H1 (cell line): ENCODE results near the gene RAPGEF5. TPM values are rescaled to one million over a fixed set of nuclear protein-coding genes. Genes with fewer than 3 reads are reported as not detected.

Source experiments
- CTCF ChIA-PET: fragments of 300-600 bp; sonication (Branson Sonifier 250); formaldehyde crosslinking; loops from one replicate; lab custom pipeline; 2021; ENCODE audit not compliant: partially characterized antibody; lab: Charles Lee
- POLR2A ChIA-PET: fragments of 300-600 bp; sonication (Branson Sonifier 250); formaldehyde crosslinking; loops from one replicate; lab custom pipeline; 2021; ENCODE audit warnings: inconsistent platforms; ENCODE audit not compliant: partially characterized antibody; lab: Charles Lee
- DNase-seq, 2 experiments: peaks; one replicate each; pipeline versions ENCODE4 v3.0.0 to v3.0.0-alpha.2; 2010 to 2022; ENCODE audit warnings: low spot score in 2 of 2, low read depth in 1 of 2, mixed read lengths in 1 of 2
- FAIRE-seq: peaks from 2 replicates; lab custom pipeline; 2011; peaks lifted over from hg19 to GRCh38; lab: Jason Lieb, UNC
- H2AFZ ChIP-seq: 2 replicates; pipeline ENCODE4 v1.8.1; 2012; ENCODE audit warnings: low read length, inconsistent platforms
- H2AK5ac ChIP-seq: 2 replicates; pipeline ENCODE4 v1.6.1; 2013; ENCODE audit warnings: low read depth, low read length
- H2BK120ac ChIP-seq: replicated peaks from 2 replicates; pipeline ENCODE3; 2013; ENCODE audit warnings: low read depth, low read length, inconsistent platforms
- H2BK12ac ChIP-seq: 2 replicates; pipeline ENCODE4 v1.6.1; 2013; ENCODE audit warnings: low read depth, low read length
- H2BK15ac ChIP-seq: 2 replicates; pipeline ENCODE4 v1.6.1; 2013; ENCODE audit warnings: low read length
- H2BK20ac ChIP-seq: 2 replicates; pipeline ENCODE4 v1.6.1; 2013; ENCODE audit warnings: low read length
- H2BK5ac ChIP-seq: 2 replicates; pipeline ENCODE4 v1.6.1; 2013; ENCODE audit warnings: low read depth, low read length
- H3K14ac ChIP-seq: 2 replicates; pipeline ENCODE4 v1.6.1; 2013; ENCODE audit warnings: inconsistent platforms; ENCODE audit not compliant: insufficient read length
- H3K18ac ChIP-seq: 2 replicates; pipeline ENCODE4 v1.6.1; 2013; ENCODE audit warnings: low read length; ENCODE audit errors: extremely low read depth
- H3K23ac ChIP-seq: 2 replicates; pipeline ENCODE4 v1.6.1; 2013; ENCODE audit warnings: inconsistent platforms; ENCODE audit not compliant: insufficient read length
- H3K23me2 ChIP-seq: 2 replicates; pipeline ENCODE4 v1.6.1; 2013; ENCODE audit warnings: low read depth, low read length
- H3K27ac ChIP-seq: 2 replicates; pipeline ENCODE4 v1.6.1; 2011; ENCODE audit warnings: low read depth, low read length, inconsistent platforms
- H3K27me3 ChIP-seq, 4 experiments: replicated peaks in 1 of 4; 1 replicate in 1 of 4; 2 replicates in 3 of 4; pipeline versions ENCODE4 v1.6.1 to v1.8.1; 2011 to 2013; ENCODE audit warnings: low read length in 3 of 4, mild to moderate bottlenecking in 3 of 4, inconsistent platforms in 2 of 4, mixed read lengths in 2 of 4, moderate library complexity in 1 of 4; ENCODE audit not compliant: control insufficient read depth in 3 of 4, insufficient read depth in 3 of 4; ENCODE audit errors: extremely low read depth in 1 of 4
- H3K36me3 ChIP-seq, 4 experiments: 2 replicates each; pipeline versions ENCODE4 v1.6.1 to v1.8.1; 2011 to 2013; ENCODE audit warnings: mild to moderate bottlenecking in 4 of 4, low read length in 3 of 4, moderate library complexity in 2 of 4, control low read depth in 1 of 4, inconsistent platforms in 1 of 4; ENCODE audit not compliant: insufficient read depth in 4 of 4, control insufficient read depth in 2 of 4
- H3K4ac ChIP-seq: replicated peaks from 2 replicates; pipeline ENCODE3; 2013; ENCODE audit warnings: low read length, low read depth, mixed read lengths, inconsistent platforms; ENCODE audit not compliant: insufficient read length
- H3K4me1 ChIP-seq, 4 experiments: replicated peaks in 1 of 4; 1 replicate in 1 of 4; 2 replicates in 3 of 4; pipeline versions ENCODE4 v1.6.1 to v1.8.1; 2011 to 2013; ENCODE audit warnings: low read length in 3 of 4, inconsistent platforms in 2 of 4, mixed read lengths in 1 of 4; ENCODE audit not compliant: insufficient read depth in 4 of 4, control insufficient read depth in 3 of 4
- H3K4me2 ChIP-seq, 2 experiments: 2 replicates each; pipeline versions ENCODE4 v1.6.1 to v1.8.1; 2011 to 2013; ENCODE audit warnings: low read depth in 2 of 2, low read length in 2 of 2, control low read depth in 1 of 2, inconsistent platforms in 1 of 2, mild to moderate bottlenecking in 1 of 2; ENCODE audit not compliant: insufficient read depth in 1 of 2
- H3K4me3 ChIP-seq, 4 experiments: fragments of 200-600, 300-600 bp in 1 of 4; sonication (generic), shearing (Covaris generic), sonication (Bioruptor Twin) in 1 of 4; 2 replicates each; pipeline versions ENCODE4 v1.5.1 to v1.8.1; 2011 to 2016; ENCODE audit warnings: low read length in 4 of 4, low read depth in 3 of 4, control low read depth in 2 of 4, inconsistent platforms in 2 of 4, mild to moderate bottlenecking in 2 of 4, mixed read lengths in 1 of 4, moderate library complexity in 1 of 4; ENCODE audit not compliant: insufficient read depth in 2 of 4; ENCODE audit errors: extremely low read depth in 1 of 4
- H3K56ac ChIP-seq: replicated peaks from 2 replicates; pipeline ENCODE3; 2013; ENCODE audit warnings: low read depth, mild to moderate bottlenecking, mixed read lengths, low read length, inconsistent platforms; ENCODE audit not compliant: insufficient read length
- H3K79me1 ChIP-seq: 2 replicates; pipeline ENCODE4 v1.6.1; 2013; ENCODE audit warnings: low read depth, low read length, control low read depth
- H3K79me2 ChIP-seq, 2 experiments: 2 replicates each; pipeline versions ENCODE4 v1.6.1 to v1.8.1; 2012 to 2013; ENCODE audit warnings: low read length in 2 of 2, mild to moderate bottlenecking in 2 of 2, inconsistent platforms in 1 of 2; ENCODE audit not compliant: insufficient read depth in 2 of 2, control insufficient read depth in 1 of 2
- H3K9ac ChIP-seq, 4 experiments: replicated peaks in 1 of 4; 1 replicate in 1 of 4; 2 replicates in 3 of 4; pipeline versions ENCODE4 v1.6.1 to v1.8.1; 2011 to 2013; ENCODE audit warnings: low read depth in 3 of 4, low read length in 3 of 4, control low read depth in 2 of 4, mild to moderate bottlenecking in 2 of 4, moderate library complexity in 2 of 4, inconsistent platforms in 1 of 4; ENCODE audit errors: extremely low read depth in 1 of 4
- H3K9me3 ChIP-seq, 2 experiments: 2 replicates each; pipeline versions ENCODE4 v1.6.1 to v1.8.1; 2012 to 2013; ENCODE audit warnings: mild to moderate bottlenecking in 2 of 2, moderate library complexity in 2 of 2, control low read depth in 1 of 2, inconsistent platforms in 1 of 2, low read depth in 1 of 2, low read length in 1 of 2, mixed read lengths in 1 of 2; ENCODE audit not compliant: insufficient read depth in 2 of 2
- H4K20me1 ChIP-seq, 2 experiments: replicated peaks in 1 of 2; 2 replicates each; pipeline versions ENCODE3 to v1.8.1; 2011 to 2013; ENCODE audit warnings: inconsistent platforms in 2 of 2, low read length in 2 of 2, mild to moderate bottlenecking in 1 of 2; ENCODE audit not compliant: insufficient read depth in 2 of 2, control insufficient read depth in 1 of 2
- H4K5ac ChIP-seq: 2 replicates; pipeline ENCODE4 v1.6.1; 2013; ENCODE audit warnings: low read length, low read depth, mixed read lengths, inconsistent platforms; ENCODE audit not compliant: insufficient read length
- H4K8ac ChIP-seq: 2 replicates; pipeline ENCODE4 v1.8.0; 2013; ENCODE audit warnings: mild to moderate bottlenecking, moderate library complexity, low read length, inconsistent platforms; ENCODE audit not compliant: insufficient read depth; ENCODE audit errors: extremely low read depth
- H4K91ac ChIP-seq: replicated peaks from 2 replicates; pipeline ENCODE3; 2013; ENCODE audit warnings: low read length, mixed read lengths, inconsistent platforms; ENCODE audit not compliant: insufficient read length
- BACH1 ChIP-seq: IDR thresholded peaks from 2 replicates; pipeline ENCODE4 v1.6.1; 2012; ENCODE audit warnings: low read length, improper control_type of control experiment
- CBX8 ChIP-seq: fragments of 300-800, 300-1000 bp; sonication (generic); IDR thresholded peaks from 2 replicates; pipeline ENCODE4 v1.7.1; 2016; ENCODE audit warnings: low read depth, low read length, borderline replicate concordance
- EP300 ChIP-seq, 2 experiments: IDR thresholded peaks; 1 replicate in 1 of 2; 2 replicates in 1 of 2; pipeline ENCODE4 v1.6.1; 2011 to 2012; ENCODE audit warnings: low read depth in 2 of 2, low read length in 2 of 2, mild to moderate bottlenecking in 2 of 2, borderline replicate concordance in 1 of 2, inconsistent platforms in 1 of 2, moderate library complexity in 1 of 2
- RAD21 ChIP-seq, 2 experiments: IDR thresholded peaks in 1 of 2; conservative IDR thresholded peaks in 1 of 2; 2 replicates each; pipeline ENCODE4 v1.6.1; 2011; ENCODE audit warnings: low read depth in 2 of 2, low read length in 2 of 2, improper control_type of control experiment in 1 of 2, inconsistent platforms in 1 of 2, mild to moderate bottlenecking in 1 of 2, moderate library complexity in 1 of 2
- SP4 ChIP-seq: IDR thresholded peaks from 2 replicates; pipeline ENCODE4 v1.6.1; 2012; ENCODE audit warnings: low read length, inconsistent platforms
- WGBS, 2 experiments: shearing (Covaris generic) in 1 of 2; methylation state at CpG; one replicate each; pipeline versions ENCODE4 v1.1.6 to v1.1.7; 2013 to 2015; ENCODE audit warnings: low lambda C conversion rate in 2 of 2, mixed read lengths in 2 of 2, inconsistent platforms in 1 of 2, low coverage in 1 of 2, missing lambda C conversion rate in 1 of 2; ENCODE audit not compliant: insufficient replicate concordance in 2 of 2, insufficient coverage in 1 of 2, insufficient read length in 1 of 2; ENCODE audit errors: extremely low coverage in 1 of 2, missing lambda C conversion rate in 1 of 2; 5-methylcytosine and 5-hydroxymethylcytosine counted together
- polyA plus RNA-seq, 7 experiments: library from polyadenylated mRNA; depleted of rRNA in 3 of 7; stranded (reverse) in 5 of 7; unstranded in 2 of 7; fragments of >200 nt in 5 of 7; fragments of 200-250 nt in 2 of 7; gene quantifications; 1 replicate in 5 of 7; 2 replicates in 1 of 7; 4 replicates in 1 of 7; pipeline versions ENCODE4 v1.2.1 to v1.2.3, GENCODE V29; 2011 to 2013; ENCODE audit warnings: missing spikeins in 2 of 7, mixed read lengths in 2 of 7
- total RNA-seq: library from RNA; stranded (reverse); fragmentation: NEBNext Ultra II Directional; extraction: Animal tissue kit (Norgen Biotek cat#: 25700); gene quantifications from 2 replicates; pipeline ENCODE4 v1.2.1, GENCODE V29; 2021

The RAPGEF5 gene
- total and polyA plus RNA-seq, 2 of the 8 experiments (the other 6 are each of a cell fraction or from before 2014, with no cell fraction given), result 4.4 to 22.9 TPM

- no peak overlapping the region for H4K5ac ChIP-seq
- no peaks in the 10 kb centered on the region for H3K79me1 ChIP-seq
- no peak for FAIRE-seq
- no peak overlapping the region for H2AK5ac ChIP-seq
- H2BK15ac ChIP-seq, result no peak overlapping the region
- no peaks in the 10 kb centered on the region for H3K27me3 ChIP-seq
- H4K20me1 ChIP-seq, result no peaks in the 10 kb centered on the region
- no peak overlapping the region for H3K23ac ChIP-seq
- no peaks in the 10 kb centered on the region for H3K23me2 ChIP-seq
- H2BK5ac ChIP-seq, result no peak overlapping the region
- H2AFZ ChIP-seq, result no peak overlapping the region
- H3K56ac ChIP-seq, result no peak overlapping the region
- H3K9me3 ChIP-seq, result peaks cover 0 to 9% of the 10 kb centered on the region in 2 experiments; a peak in 2 of 4 replicates
- H2BK20ac ChIP-seq, result no peak overlapping the region
- 81% methylated on average over 2 of the region's 2 CpGs; no CpG with 5 or more reads in 1 of the 2 experiments for WGBS, 2 experiments
- no peaks in the 10 kb centered on the region for H3K36me3 ChIP-seq
- TF ChIP-seq SP4 (no peak), BACH1 (no peak), CBX8 (no peak), RAD21 (IDR thresholded peaks at IDR 0.05 in 1 of 2, conservative IDR thresholded peaks at IDR 0.05 in 1 of 2; ENCODE audit: low read depth in 2 of 2, low read length in 2 of 2) (no peak), EP300 (IDR thresholded peaks at IDR 0.05; ENCODE audit: borderline replicate concordance in 1 of 2, low read depth in 2 of 2, low read length in 2 of 2) (no peak)
- H2BK120ac ChIP-seq, result no peak overlapping the region
- no peaks in the 10 kb centered on the region for H3K79me2 ChIP-seq
- CTCF ChIA-PET, result interaction anchor here (1.1 to 14.7 kb wide), 7 partner anchors 9 to 360 kb away, joined by 3 to 140 read pairs (median 5); no protein-coding TSS in a partner anchor
- no peak overlapping the region for H4K8ac ChIP-seq
- H3K4me3 ChIP-seq, result no peak overlapping the region
- no peak overlapping the region for H2BK12ac ChIP-seq
- no peak for DNase-seq
- H3K4me1 ChIP-seq, result peaks cover 0 to 4% (median 1%) of the 10 kb centered on the region in 4 experiments; a peak in 2 of 7 replicates
- H3K27ac ChIP-seq, result no peak overlapping the region
- no peak overlapping the region for H3K4ac ChIP-seq
- POLR2A ChIA-PET, result interaction anchor here (0.6 kb wide), 1 partner anchor 22 kb away, joined by 3 read pairs; no protein-coding TSS in a partner anchor
- H3K4me2 ChIP-seq, result no peak overlapping the region
- H3K14ac ChIP-seq, result no peak overlapping the region
- no peak overlapping the region for H3K18ac ChIP-seq
- H3K9ac ChIP-seq, result no peak overlapping the region
- no peak overlapping the region for H4K91ac ChIP-seq
Measured at GRCh38 chr7:22093001-22093400, 264.0 kb downstream of the RAPGEF5 start.
